Measurements from ENCODE around the gene BRME1. TPM values are rescaled to one million over a fixed set of nuclear protein-coding genes. Genes with fewer than 3 reads are reported as not detected.
A peak's percentile ranks its signal among the peaks of the same experiment; 100 is the strongest.

The BRME1 gene
- total RNA-seq, 1 experiment from 2014 or later, result 6.7 TPM

DNA sequence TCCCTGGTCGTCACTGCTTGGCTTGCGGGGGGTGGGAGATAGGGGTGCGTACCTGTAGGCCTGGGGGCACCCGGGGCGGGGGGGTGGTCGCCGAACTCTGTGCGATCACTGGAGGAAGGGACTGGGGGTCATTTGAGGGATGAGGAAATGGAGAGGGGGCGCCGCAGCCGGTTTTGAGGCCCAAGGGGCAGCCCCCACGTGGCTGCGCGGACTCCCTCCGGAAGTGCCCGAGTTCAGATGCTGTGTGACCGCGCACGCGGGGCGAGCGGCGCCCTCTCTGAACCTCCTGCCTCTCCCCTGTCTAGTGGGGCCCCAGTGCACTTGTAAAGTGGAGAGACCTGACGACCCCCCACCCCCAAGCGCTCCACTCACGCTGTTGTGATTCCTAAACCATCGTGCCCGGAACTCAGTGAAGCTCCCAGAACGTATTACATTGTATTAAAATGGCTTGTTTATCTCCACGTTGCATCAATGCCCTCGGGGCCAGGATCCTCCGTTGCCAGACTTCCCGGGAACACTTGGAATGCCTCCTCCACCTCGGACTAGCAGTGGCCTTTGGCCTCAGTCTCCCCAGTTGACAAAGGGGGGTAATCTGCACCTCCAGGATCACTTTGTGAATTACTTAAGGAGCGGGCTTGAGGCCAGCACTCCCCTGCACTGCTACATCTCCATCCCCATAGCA, 31.9 kb downstream of the BRME1 start:
- no CpG with 5 or more reads among the region's 35 CpGs for WGBS (ENCODE audit: extremely low coverage, insufficient read length, low lambda C conversion rate)
- no peaks in the 10 kb centered on the region for H3K79me1 ChIP-seq (ENCODE audit: insufficient read depth, low read depth, low read length, poor library complexity, severe bottlenecking)
- no peaks in the 10 kb centered on the region for H3K4me1 ChIP-seq (ENCODE audit: insufficient read depth, low read length)
- H3K27ac ChIP-seq (ENCODE audit: insufficient read length, low read depth, low read length), result no peak overlapping the region
- H3K4me1 Mint-ChIP-seq, result peaks cover 3 to 8% of the 10 kb centered on the region in 2 experiments
- no peaks in the 10 kb centered on the region for H3K36me3 Mint-ChIP-seq (ENCODE audit: insufficient read depth in 1 of 3, low read depth in 3 of 3)
- no peak overlapping the region for H3K23ac ChIP-seq (ENCODE audit: insufficient read length, low read depth, low read length)
- H3K14ac ChIP-seq (ENCODE audit: insufficient read depth, low read length), result no peak overlapping the region
- no peak overlapping the region for H4K8ac ChIP-seq (replicated peaks; ENCODE audit: insufficient read length, low read depth, low read length)
- DNase-seq, result no peak
- no peak overlapping the region for H2BK5ac ChIP-seq (ENCODE audit: insufficient read length, low read length)
- no peak overlapping the region for H4K91ac ChIP-seq (ENCODE audit: insufficient read length, low read depth, low read length)
- no peaks in the 10 kb centered on the region for H4K20me1 ChIP-seq (ENCODE audit: control insufficient read depth, insufficient read depth, insufficient read length)
- peak overlapping the region in 1 of 2 experiments; percentile 81; a peak in 3 of 5 replicates for H3K4me3 Mint-ChIP-seq
- no peak overlapping the region for H3K56ac ChIP-seq (ENCODE audit: insufficient read length, low read depth, low read length)
- no peak overlapping the region for H2BK12ac ChIP-seq (ENCODE audit: insufficient read length, low read depth, low read length)
- no peak overlapping the region for H3K4ac ChIP-seq (ENCODE audit: low read depth, low read length)
- H3T11ph ChIP-seq (ENCODE audit: low read length), result no peak overlapping the region
- H3K27ac Mint-ChIP-seq, result no peak overlapping the region
- H3K4me2 ChIP-seq (ENCODE audit: insufficient read depth, insufficient read length, low read length), result no peak overlapping the region
- peaks cover 36% of the 10 kb centered on the region; the same call in 1 of the 2 replicates for H3K27me3 ChIP-seq (ENCODE audit: insufficient read depth, low read length)
- no peak overlapping the region for H2BK20ac ChIP-seq (ENCODE audit: low read depth, low read length, poor library complexity, severe bottlenecking)
- H3K23me2 ChIP-seq (ENCODE audit: insufficient read length, low read depth, low read length, poor library complexity, severe bottlenecking), result peaks cover 3% of the 10 kb centered on the region
- no peak overlapping the region for H3K18ac ChIP-seq (ENCODE audit: insufficient read length, low read depth, low read length)
- peaks cover 98% of the 10 kb centered on the region for H3K27me3 Mint-ChIP-seq (ENCODE audit: low read depth)
- H2AFZ ChIP-seq (ENCODE audit: low read length), result no peak overlapping the region
- no peak overlapping the region for H2BK15ac ChIP-seq (ENCODE audit: low read depth, low read length)
- H2BK120ac ChIP-seq (ENCODE audit: low read depth, low read length, poor library complexity, severe bottlenecking), result no peak overlapping the region
- H3K79me2 ChIP-seq (ENCODE audit: insufficient read depth, low read length), result no peaks in the 10 kb centered on the region
- no peaks in the 10 kb centered on the region for H3K9me3 Mint-ChIP-seq
- no peak overlapping the region for H3K9ac ChIP-seq (ENCODE audit: extremely low read depth, insufficient read length, low read length)
- H3K9me3 ChIP-seq (ENCODE audit: control insufficient read depth, low read depth, low read length), result no peaks in the 10 kb centered on the region
- no peak overlapping the region for H4K5ac ChIP-seq (ENCODE audit: insufficient read length, low read depth, low read length)
- no peak overlapping the region for H2AK5ac ChIP-seq (ENCODE audit: insufficient read length, low read length)
- no peak for TF ChIP-seq CTCF (conservative IDR thresholded peaks at IDR 0.05)
